ENCODE measurements around the gene SHF. TPM values are rescaled to one million over a fixed set of nuclear protein-coding genes. Genes with fewer than 3 reads are reported as not detected.

SHF gene
- total RNA-seq, 4 donors from 2014 or later, result 4.4 to 10.0 (median 7.4) TPM

DNA sequence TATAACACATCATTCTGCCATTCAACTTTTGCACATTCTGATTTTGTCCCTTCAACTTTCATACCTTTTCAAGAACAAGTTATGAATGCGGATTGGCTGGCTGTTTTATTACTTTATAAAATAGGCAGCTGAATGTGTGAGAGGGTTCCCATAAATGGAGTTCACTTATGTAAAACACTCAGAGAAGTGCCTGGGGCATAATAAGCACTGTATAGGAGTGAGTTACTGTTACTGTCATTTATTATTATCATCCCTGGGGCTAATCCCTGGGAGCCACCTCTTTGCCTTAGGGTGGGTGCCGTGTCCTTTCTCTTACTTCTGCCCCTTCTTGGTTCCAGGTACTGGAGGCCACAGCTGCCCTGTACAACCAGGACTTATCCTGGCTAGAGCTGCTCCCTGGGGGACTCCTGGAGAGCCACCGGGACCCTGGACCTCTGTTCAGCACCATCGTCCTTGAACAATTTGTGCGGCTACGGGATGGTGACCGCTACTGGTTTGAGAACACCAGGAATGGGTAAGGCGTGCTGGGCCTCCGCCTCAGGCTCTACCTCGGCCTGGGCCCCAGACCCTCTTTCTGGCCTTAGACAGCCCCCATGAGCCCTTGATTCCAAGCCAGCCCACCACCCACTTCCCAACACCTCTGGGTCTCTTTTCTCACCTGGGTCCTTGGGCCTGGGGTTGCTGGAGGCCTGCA, 47.1 kb downstream of the SHF start:
- Histone ChIP-seq H3K27me3 (peaks cover 60% of the 10 kb centered on the region), H3K27ac (no peak overlapping the region), H3K4me3 (no peak overlapping the region), H3K36me3 (no peaks in the 10 kb centered on the region), H3K9me3 (no peaks in the 10 kb centered on the region), H3K4me1 (no peaks in the 10 kb centered on the region)
- WGBS, 2 donors (ENCODE audit: low coverage in 1 of 2), result 83 to 86% methylated on average over 2 to 5 of the region's 10 CpGs
- TF ChIP-seq POLR2A (IDR thresholded peaks at IDR 0.05) (no peak), EP300 (IDR thresholded peaks at IDR 0.05) (no peak), POLR2AphosphoS5 (IDR thresholded peaks at IDR 0.05) (no peak)
- TF ChIP-seq, protein P1, sequence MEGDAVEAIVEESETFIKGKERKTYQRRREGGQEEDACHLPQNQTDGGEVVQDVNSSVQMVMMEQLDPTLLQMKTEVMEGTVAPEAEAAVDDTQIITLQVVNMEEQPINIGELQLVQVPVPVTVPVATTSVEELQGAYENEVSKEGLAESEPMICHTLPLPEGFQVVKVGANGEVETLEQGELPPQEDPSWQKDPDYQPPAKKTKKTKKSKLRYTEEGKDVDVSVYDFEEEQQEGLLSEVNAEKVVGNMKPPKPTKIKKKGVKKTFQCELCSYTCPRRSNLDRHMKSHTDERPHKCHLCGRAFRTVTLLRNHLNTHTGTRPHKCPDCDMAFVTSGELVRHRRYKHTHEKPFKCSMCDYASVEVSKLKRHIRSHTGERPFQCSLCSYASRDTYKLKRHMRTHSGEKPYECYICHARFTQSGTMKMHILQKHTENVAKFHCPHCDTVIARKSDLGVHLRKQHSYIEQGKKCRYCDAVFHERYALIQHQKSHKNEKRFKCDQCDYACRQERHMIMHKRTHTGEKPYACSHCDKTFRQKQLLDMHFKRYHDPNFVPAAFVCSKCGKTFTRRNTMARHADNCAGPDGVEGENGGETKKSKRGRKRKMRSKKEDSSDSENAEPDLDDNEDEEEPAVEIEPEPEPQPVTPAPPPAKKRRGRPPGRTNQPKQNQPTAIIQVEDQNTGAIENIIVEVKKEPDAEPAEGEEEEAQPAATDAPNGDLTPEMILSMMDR (IDR thresholded peaks at IDR 0.05), result no peak
- no peak for ATAC-seq

DNA sequence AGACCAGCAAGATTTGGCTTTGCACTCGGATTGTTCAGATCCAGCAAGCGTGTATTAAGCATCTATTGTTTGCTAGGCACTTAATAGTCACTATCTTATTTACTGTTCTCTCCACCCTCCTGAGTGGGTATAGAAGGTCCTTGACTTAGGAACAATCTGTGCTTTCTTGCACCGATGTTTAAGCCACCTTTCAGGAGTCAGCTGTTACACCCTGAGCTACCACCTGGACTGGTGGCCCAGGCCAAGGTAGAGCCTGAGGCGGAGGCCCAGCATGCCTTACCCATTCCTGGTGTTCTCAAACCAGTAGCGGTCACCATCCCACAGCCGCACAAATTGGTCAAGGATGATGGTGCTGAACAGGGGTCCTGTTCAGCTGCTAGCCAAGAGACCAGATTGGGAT, 48.0 kb downstream of the SHF start:
- WGBS, 2 donors (ENCODE audit: low coverage in 1 of 2), result 88 to 100% methylated on average over 3 of the region's 6 CpGs
- Histone ChIP-seq H3K9me3 (no peaks in the 10 kb centered on the region), H3K36me3 (no peaks in the 10 kb centered on the region), H3K4me3 (no peak overlapping the region), H3K27ac (no peak overlapping the region), H3K27me3 (peaks cover 66% of the 10 kb centered on the region), H3K4me1 (peaks cover 0 to 7% (median 0%) of the 10 kb centered on the region in 3 donors)
- ATAC-seq, result no peak
- TF ChIP-seq POLR2A (IDR thresholded peaks at IDR 0.05) (no peak), EP300 (IDR thresholded peaks at IDR 0.05) (no peak), POLR2AphosphoS5 (IDR thresholded peaks at IDR 0.05) (no peak)
- TF ChIP-seq, protein P1 (IDR thresholded peaks at IDR 0.05), result no peak

DNA sequence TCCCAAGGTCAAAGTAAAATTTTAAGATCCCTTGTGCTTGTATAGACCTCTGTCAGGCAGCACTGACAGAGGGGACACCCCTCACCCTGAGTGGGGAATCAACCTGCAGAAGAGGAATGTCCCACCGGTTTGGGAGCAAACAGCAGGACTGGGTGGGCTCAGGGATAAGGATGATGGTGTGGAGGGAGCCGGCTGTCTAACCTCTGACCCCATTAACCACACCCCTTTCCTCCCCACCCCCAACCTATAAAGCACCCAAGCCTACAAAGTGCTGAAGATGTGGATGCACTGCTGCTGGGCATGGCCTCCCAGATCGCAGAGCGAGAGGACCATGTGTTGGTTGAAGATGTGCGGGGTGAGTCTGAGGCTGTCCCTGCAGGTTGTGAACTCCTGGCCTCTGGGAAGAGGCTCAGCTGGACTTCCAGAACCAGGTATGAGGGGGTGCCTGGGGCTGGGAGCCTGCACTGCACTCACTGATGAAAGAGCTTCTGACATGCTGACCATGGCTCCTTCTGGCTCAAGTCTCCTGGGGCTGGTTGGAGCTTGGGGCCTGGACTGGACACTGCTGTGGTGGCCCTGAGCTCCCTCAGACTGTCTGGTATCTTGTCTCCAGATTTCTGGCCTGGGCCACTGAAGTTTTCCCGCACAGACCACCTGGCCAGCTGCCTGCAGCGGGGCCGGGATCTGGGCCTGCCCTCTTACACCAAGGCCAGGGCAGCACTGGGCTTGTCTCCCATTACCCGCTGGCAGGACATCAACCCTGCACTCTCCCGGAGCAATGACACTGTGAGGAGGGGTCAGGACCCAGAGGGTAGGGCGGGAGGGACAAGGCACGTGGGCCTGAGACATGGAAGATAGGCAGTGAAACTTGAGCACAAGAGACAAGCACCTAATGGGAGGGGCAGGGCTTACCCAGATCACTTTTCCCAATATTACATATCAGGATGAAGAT, 48.7 kb downstream of the SHF start:
- no peak for TF ChIP-seq EP300 (IDR thresholded peaks at IDR 0.05)
- TF ChIP-seq POLR2A (IDR thresholded peaks at IDR 0.05), result no peak
- TF ChIP-seq, protein P1 (IDR thresholded peaks at IDR 0.05), result no peak
- no peak for ATAC-seq

DNA sequence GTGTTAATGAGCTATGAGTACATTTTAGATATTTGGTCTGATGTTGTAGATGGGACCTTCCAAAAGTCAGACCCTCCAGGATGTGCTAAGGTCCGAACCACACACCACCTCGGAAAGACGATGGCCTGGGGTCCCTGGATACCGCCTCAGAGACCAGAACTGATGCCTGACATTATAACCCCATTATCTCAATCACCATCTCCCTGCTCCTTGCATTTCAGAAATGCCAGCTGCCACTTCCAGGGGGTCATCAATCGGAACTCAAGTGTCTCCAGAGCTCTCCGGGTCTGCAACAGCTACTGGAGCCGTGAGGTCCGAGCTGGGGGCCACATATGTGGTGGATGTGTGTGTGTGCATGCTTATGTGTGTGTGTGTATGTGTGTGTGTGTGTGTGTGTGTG, 50.1 kb downstream of the SHF start:
- 77 to 79% methylated on average over 3 to 7 of the region's 8 CpGs for WGBS, 2 donors (ENCODE audit: low coverage in 1 of 2)
- no peak overlapping the region for H3K27ac ChIP-seq
- no peaks in the 10 kb centered on the region for H3K36me3 ChIP-seq
- peaks cover 74% of the 10 kb centered on the region for H3K27me3 ChIP-seq
- H3K4me1 ChIP-seq, result peaks cover 0 to 8% (median 0%) of the 10 kb centered on the region in 3 donors
- ATAC-seq, result no peak
- H3K4me3 ChIP-seq, result no peak overlapping the region
- TF ChIP-seq EP300 (IDR thresholded peaks at IDR 0.05) (no peak), POLR2A (IDR thresholded peaks at IDR 0.05) (no peak), POLR2AphosphoS5 (IDR thresholded peaks at IDR 0.05) (no peak)
- TF ChIP-seq, protein P1 (IDR thresholded peaks at IDR 0.05), result no peak
- H3K9me3 ChIP-seq, result no peaks in the 10 kb centered on the region

More for the DNA sequence above, 48.7 kb downstream of the SHF start:
- 54% methylated on average over 3 of the region's 12 CpGs; no CpG with 5 or more reads in 1 of the 2 donors for WGBS, 2 donors (ENCODE audit: low coverage in 1 of 2)
- Histone ChIP-seq H3K4me3 (no peak overlapping the region), H3K4me1 (peaks cover 0 to 8% (median 0%) of the 10 kb centered on the region in 3 donors), H3K27me3 (peaks cover 69% of the 10 kb centered on the region), H3K9me3 (no peaks in the 10 kb centered on the region), H3K27ac (no peak overlapping the region), H3K36me3 (no peaks in the 10 kb centered on the region)
